ENCODE data around the gene SYNGR3.
A peak's percentile ranks its signal among the peaks of the same experiment; 100 is the strongest.

Gene SYNGR3

GRCh38 chr16:1999866-2000514 lies 10.2 kb downstream of the SYNGR3 start:
- no peak for DNase-seq
- no peak for TF ChIP-seq POLR2A (IDR thresholded peaks at IDR 0.05; ENCODE audit: low read length)
- TF ChIP-seq GATA1 (IDR thresholded peaks at IDR 0.05; ENCODE audit: low read depth, low read length), result no peak

GRCh38 chr16:2001035-2001434 lies 11.3 kb downstream of the SYNGR3 start:
- DNase-seq, result no peak
- TF ChIP-seq POLR2A (IDR thresholded peaks at IDR 0.05; ENCODE audit: low read length) (no peak), GATA1 (IDR thresholded peaks at IDR 0.05; ENCODE audit: low read depth, low read length) (no peak)

- TF ChIP-seq POLR2A (IDR thresholded peaks at IDR 0.05; ENCODE audit: low read length) (no peak), GATA1 (IDR thresholded peaks at IDR 0.05; ENCODE audit: low read depth, low read length) (no peak)
- DNase-seq, result no peak
These were observed 11.9 kb downstream of the SYNGR3 start for GRCh38 chr16:2001456-2002355.

GRCh38 chr16:2002406-2003230 lies 12.8 kb downstream of the SYNGR3 start:
- no peak for TF ChIP-seq POLR2A (IDR thresholded peaks at IDR 0.05; ENCODE audit: low read length)
- TF ChIP-seq GATA1 (IDR thresholded peaks at IDR 0.05; ENCODE audit: low read depth, low read length), result no peak
- DNase-seq, result no peak

GRCh38 chr16:2003231-2003826 lies 13.6 kb downstream of the SYNGR3 start:
- TF ChIP-seq POLR2A (IDR thresholded peaks at IDR 0.05; ENCODE audit: low read length) (no peak), GATA1 (IDR thresholded peaks at IDR 0.05; ENCODE audit: low read depth, low read length) (no peak)
- no peak for DNase-seq

- no peak for TF ChIP-seq POLR2A (IDR thresholded peaks at IDR 0.05; ENCODE audit: low read length)
- no peak for TF ChIP-seq GATA1 (IDR thresholded peaks at IDR 0.05; ENCODE audit: low read depth, low read length)
- peak; percentile 90 to 94 for DNase-seq
These were observed 14.3 kb downstream of the SYNGR3 start for GRCh38 chr16:2003827-2004641.

- TF ChIP-seq GATA1 (IDR thresholded peaks at IDR 0.05; ENCODE audit: low read depth, low read length) (no peak), POLR2A (IDR thresholded peaks at IDR 0.05; ENCODE audit: low read length) (no peak)
These were observed 15.2 kb downstream of the SYNGR3 start for GRCh38 chr16:2004795-2005517.

GRCh38 chr16:2005646-2006045 lies 15.9 kb downstream of the SYNGR3 start:
- DNase-seq, result no peak
- no peak for TF ChIP-seq POLR2A (IDR thresholded peaks at IDR 0.05; ENCODE audit: low read length)
- no peak for TF ChIP-seq GATA1 (IDR thresholded peaks at IDR 0.05; ENCODE audit: low read depth, low read length)

More at GRCh38 chr16:2004795-2005517, 15.2 kb downstream of the SYNGR3 start:
- DNase-seq, result no peak

GRCh38 chr16:2006317-2006716 lies 16.5 kb downstream of the SYNGR3 start:
- no peak for DNase-seq
- TF ChIP-seq POLR2A (IDR thresholded peaks at IDR 0.05; ENCODE audit: low read length) (no peak), GATA1 (IDR thresholded peaks at IDR 0.05; ENCODE audit: low read depth, low read length) (no peak)

- no peak for DNase-seq
- TF ChIP-seq POLR2A (IDR thresholded peaks at IDR 0.05; ENCODE audit: low read length), result no peak
- TF ChIP-seq GATA1 (IDR thresholded peaks at IDR 0.05; ENCODE audit: low read depth, low read length), result no peak
These were observed 17.5 kb downstream of the SYNGR3 start for GRCh38 chr16:2007081-2007836.

- TF ChIP-seq POLR2A (IDR thresholded peaks at IDR 0.05; ENCODE audit: low read length), result peak; percentile 36
- TF ChIP-seq GATA1 (IDR thresholded peaks at IDR 0.05; ENCODE audit: low read depth, low read length), result no peak
- peak; percentile 36 to 49 for DNase-seq
These were observed 18.3 kb downstream of the SYNGR3 start for GRCh38 chr16:2008009-2008526.

All from erythroblast (primary cell).